ENCODE results near the gene CABLES2. TPM values are rescaled to one million over a fixed set of nuclear protein-coding genes. Genes with fewer than 3 reads are reported as not detected.

The CABLES2 gene
- total RNA-seq, 2 donors from 2014 or later = 1.6 to 2.6 TPM

DNA sequence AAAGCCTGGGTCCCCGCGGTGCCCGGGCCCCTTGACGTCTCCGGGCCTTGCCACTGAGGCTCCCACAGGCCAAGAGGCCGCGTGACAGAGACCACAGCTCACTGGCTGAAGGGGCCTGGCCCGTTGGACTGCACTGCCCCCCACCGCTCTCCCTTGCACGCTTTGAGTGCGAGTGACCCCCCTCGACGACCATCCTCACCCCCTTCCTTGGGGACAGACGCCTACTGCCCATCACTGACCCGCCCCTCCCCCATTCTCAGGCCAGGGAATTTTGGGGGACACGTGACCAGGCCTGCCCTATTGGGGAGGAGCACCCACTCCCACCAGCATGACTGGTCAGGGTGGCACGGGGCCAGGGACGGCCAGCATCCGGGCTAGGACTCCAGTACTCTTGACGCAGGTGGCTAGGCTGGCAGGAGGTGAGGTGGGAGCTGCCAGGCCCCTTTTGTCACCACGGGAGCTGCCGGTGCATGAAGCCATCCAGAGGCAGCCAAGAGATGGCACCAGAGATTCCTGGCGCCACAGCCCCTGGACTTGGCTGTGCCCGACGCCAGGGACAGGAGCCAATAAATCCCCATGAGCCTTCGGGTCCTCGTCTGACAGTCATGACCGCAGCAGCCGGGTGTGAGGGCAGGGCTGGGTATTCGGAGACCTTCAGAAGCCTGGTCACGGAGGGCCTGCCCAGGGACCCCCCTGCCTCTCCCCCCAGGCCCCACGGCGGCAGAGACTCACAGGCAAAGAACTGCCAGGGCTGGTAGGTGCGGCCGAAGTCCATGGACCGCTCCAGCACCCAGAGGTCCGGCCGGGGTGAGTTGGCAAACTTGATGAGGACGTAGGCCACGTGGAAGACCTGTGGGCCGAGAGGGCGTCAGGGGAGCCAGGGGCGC, 54.4 kb downstream of the CABLES2 start:
- no peak for ATAC-seq
- Histone ChIP-seq H3K9me3 (no peaks in the 10 kb centered on the region), H3K4me3 (no peak overlapping the region), H3K36me3 (replicated peaks in 1 of 2; ENCODE audit: insufficient read depth in 1 of 2, low read depth in 2 of 2) (peaks cover 0 to 3% of the 10 kb centered on the region in 2 donors), H3K4me1 (peaks cover 33% of the 10 kb centered on the region), H3K27me3 (no peaks in the 10 kb centered on the region), H3K27ac (peak overlapping the region in 2 of 4 donors; percentile 40 to 49)
- WGBS, 2 donors = 79 to 96% methylated on average over 9 to 43 of the region's 43 CpGs
- intact Hi-C loops (cut with DNase I) = no loop called here
- peak in 3 of 4 donors; percentile 52 to 68 (median 54) for DNase-seq
- no peak for TF ChIP-seq POLR2A (IDR thresholded peaks at IDR 0.05)
- TF ChIP-seq, protein P1, sequence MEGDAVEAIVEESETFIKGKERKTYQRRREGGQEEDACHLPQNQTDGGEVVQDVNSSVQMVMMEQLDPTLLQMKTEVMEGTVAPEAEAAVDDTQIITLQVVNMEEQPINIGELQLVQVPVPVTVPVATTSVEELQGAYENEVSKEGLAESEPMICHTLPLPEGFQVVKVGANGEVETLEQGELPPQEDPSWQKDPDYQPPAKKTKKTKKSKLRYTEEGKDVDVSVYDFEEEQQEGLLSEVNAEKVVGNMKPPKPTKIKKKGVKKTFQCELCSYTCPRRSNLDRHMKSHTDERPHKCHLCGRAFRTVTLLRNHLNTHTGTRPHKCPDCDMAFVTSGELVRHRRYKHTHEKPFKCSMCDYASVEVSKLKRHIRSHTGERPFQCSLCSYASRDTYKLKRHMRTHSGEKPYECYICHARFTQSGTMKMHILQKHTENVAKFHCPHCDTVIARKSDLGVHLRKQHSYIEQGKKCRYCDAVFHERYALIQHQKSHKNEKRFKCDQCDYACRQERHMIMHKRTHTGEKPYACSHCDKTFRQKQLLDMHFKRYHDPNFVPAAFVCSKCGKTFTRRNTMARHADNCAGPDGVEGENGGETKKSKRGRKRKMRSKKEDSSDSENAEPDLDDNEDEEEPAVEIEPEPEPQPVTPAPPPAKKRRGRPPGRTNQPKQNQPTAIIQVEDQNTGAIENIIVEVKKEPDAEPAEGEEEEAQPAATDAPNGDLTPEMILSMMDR (IDR thresholded peaks at IDR 0.05) = peak in 2 of 7 experiments; percentile 15 to 20

DNA sequence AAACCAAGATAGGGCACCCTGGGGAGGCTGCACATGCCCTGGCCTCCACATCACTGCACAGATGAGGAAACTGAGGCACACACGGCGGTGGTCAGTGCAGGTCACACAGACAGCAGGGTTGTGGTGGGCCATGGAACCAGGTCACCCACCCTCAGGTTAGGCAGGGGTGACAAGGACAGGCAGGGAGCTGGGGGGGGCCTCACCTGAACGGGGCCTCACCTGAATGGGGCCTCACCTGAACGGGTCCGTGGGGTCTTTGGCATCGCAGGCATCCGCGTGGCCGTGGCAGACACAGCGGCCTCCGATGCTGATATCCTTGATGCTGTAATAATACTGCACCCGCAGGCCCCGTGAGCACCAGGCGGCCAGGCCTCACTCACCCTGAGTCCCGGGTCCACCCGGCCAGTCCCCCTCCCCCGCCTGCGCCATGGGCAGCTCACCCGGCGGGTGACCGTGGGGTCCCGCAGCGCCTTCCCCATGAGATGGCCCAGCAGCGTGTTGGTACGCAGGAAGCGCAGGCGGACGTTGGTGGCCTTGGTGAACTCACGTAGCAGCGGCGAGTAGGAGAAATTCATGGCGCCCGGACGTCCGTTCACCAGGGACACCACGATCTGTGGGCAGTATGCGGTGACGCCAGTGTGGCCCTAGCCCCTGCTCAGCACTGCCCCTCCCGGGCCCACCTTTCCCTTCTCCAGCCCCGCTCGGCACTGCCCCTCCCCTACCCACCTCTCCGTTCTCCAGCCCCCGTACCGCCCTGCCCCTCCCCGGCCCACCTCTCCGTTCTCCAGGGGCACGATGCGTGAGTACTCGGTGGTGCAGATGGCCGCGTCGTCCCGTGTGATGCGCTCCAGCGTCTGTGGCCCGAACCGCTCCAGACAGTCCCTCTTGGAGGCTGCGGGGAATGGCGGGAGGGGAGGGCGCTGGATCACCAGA, 55.4 kb downstream of the CABLES2 start:
- H3K4me3 ChIP-seq = no peak overlapping the region
- WGBS, 2 donors = 92 to 94% methylated on average over 48 to 60 of the region's 60 CpGs
- no peaks in the 10 kb centered on the region for H3K9me3 ChIP-seq
- intact Hi-C loops (cut with DNase I) = no loop called here
- H3K27me3 ChIP-seq = no peaks in the 10 kb centered on the region
- H3K36me3 ChIP-seq (replicated peaks in 1 of 2; ENCODE audit: insufficient read depth in 1 of 2, low read depth in 2 of 2) = peaks cover 0 to 3% of the 10 kb centered on the region in 2 donors
- DNase-seq (no peak), ATAC-seq (no peak)
- TF ChIP-seq, protein P1 (IDR thresholded peaks at IDR 0.05) = no peak
- TF ChIP-seq POLR2A (IDR thresholded peaks at IDR 0.05) = no peak
- H3K27ac ChIP-seq = no peak overlapping the region
- H3K4me1 ChIP-seq = peaks cover 24% of the 10 kb centered on the region

DNA sequence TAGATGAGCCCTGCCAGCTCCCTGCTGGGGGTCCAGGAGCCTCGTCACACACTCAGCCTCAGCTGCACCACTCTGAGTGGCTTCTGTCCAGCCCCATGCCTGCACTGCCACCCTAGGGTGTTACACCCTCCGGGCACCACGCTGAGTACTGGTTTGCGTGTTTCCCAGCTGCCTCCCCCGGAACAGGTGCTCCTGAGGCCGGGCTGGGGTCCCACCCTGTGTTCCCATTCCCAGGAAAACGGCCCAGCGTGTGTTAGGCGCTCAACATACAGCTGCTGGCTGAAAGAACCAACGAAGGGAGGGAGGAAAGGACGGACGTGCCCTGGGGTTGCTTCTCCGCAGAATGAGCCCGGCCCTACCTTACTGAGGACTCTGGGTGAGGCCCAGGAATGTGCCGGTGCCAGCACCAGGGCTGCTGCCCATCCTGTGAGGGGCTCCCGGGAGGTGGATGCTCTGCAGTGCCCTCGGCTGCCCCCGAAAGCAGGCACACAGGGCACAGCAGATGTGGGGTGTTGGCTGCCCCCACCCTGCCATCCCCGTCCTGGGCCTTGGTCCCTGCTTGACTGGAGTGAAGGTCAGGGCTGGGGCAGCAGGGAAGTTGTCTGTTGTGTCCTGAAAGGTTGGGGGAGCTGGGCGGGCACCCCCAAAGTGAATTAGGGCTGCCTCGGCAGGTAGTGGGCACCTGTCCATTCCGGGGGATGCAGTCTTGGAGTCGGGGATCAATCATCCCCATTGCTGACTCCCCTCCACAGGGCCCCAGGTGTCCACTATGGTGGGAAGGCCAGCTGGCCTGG, 56.3 kb downstream of the CABLES2 start:
- intact Hi-C loops (cut with DNase I) = no loop called here
- no peaks in the 10 kb centered on the region for H3K27me3 ChIP-seq
- TF ChIP-seq, protein P1 (IDR thresholded peaks at IDR 0.05) = no peak
- TF ChIP-seq POLR2A (IDR thresholded peaks at IDR 0.05) = no peak
- H3K9me3 ChIP-seq = no peaks in the 10 kb centered on the region
- H3K36me3 ChIP-seq (replicated peaks in 1 of 2; ENCODE audit: insufficient read depth in 1 of 2, low read depth in 2 of 2) = peaks cover 3 to 8% of the 10 kb centered on the region in 2 donors
- ATAC-seq (no peak), DNase-seq (no peak)
- no peak overlapping the region for H3K4me3 ChIP-seq
- H3K4me1 ChIP-seq = peaks cover 15% of the 10 kb centered on the region
- WGBS, 2 donors = 85 to 87% methylated on average over 12 to 21 of the region's 23 CpGs
- no peak overlapping the region for H3K27ac ChIP-seq

DNA sequence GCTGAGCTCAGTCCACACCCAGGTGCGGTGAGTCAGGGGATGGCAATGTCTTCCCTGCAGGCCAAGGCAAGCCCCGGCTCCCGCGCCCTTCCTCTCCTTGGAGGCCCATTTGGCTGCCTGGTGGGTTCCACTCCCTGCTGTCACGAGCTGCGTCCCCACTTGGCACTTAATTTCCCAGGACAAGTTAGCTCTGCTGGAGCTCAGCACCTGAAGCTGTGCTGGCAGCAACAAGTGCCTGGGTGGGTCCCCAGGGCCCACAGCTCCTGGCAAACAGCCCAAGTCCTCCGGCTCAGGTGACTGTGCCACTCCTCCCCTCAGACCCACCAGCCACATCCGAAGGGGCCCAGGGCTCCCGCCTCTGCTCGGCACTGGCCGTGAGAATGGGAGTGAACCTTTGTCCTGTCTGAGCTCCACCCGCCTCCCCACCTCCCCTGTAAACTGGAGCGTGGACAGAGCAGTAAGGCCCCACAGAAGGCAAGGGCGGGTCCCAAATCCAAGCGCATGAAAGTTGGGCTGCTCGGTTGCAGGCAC, 56.9 kb downstream of the CABLES2 start:
- Histone ChIP-seq H3K36me3 (replicated peaks in 1 of 2; ENCODE audit: insufficient read depth in 1 of 2, low read depth in 2 of 2) (peaks cover 3 to 8% of the 10 kb centered on the region in 2 donors), H3K27me3 (no peaks in the 10 kb centered on the region), H3K4me3 (no peak overlapping the region), H3K9me3 (no peaks in the 10 kb centered on the region), H3K4me1 (peaks cover 9% of the 10 kb centered on the region), H3K27ac (no peak overlapping the region)
- intact Hi-C loops (cut with DNase I) = no loop called here
- ATAC-seq (no peak), DNase-seq (no peak)
- TF ChIP-seq, protein P1 (IDR thresholded peaks at IDR 0.05) = no peak
- TF ChIP-seq POLR2A (IDR thresholded peaks at IDR 0.05) = no peak
- WGBS, 2 donors = 82 to 83% methylated on average over 5 to 16 of the region's 16 CpGs
